GM12801 (cell line): Measurements from ENCODE around the gene EMC8.

Experiments used
- CTCF ChIP-seq: IDR thresholded peaks from one replicate; pipeline ENCODE4 v1.5.1; 2011; ENCODE audit warnings: control low read depth; ENCODE audit not compliant: insufficient read length; ENCODE audit errors: extremely low read depth

The EMC8 gene

GRCh38 chr16:85734311-85735017, 64.9 kb downstream of the EMC8 start:
- TF ChIP-seq CTCF = no peak

GRCh38 chr16:85733839-85734170, 65.5 kb downstream of the EMC8 start:
- no peak for TF ChIP-seq CTCF

- TF ChIP-seq CTCF = no peak
Observed at GRCh38 chr16:85733155-85733838, 66.0 kb downstream of the EMC8 start.

GRCh38 chr16:85731179-85731578, 68.2 kb downstream of the EMC8 start:
- TF ChIP-seq CTCF = no peak

GRCh38 chr16:85730186-85730465, 69.2 kb downstream of the EMC8 start:
- TF ChIP-seq CTCF = no peak

- TF ChIP-seq CTCF = no peak
Observed at GRCh38 chr16:85729452-85730185, 69.7 kb downstream of the EMC8 start.

- no peak for TF ChIP-seq CTCF
Observed at GRCh38 chr16:85728879-85729278, 70.5 kb downstream of the EMC8 start.
